ENCODE results near the gene DUS1L.

DUS1L gene

DNA sequence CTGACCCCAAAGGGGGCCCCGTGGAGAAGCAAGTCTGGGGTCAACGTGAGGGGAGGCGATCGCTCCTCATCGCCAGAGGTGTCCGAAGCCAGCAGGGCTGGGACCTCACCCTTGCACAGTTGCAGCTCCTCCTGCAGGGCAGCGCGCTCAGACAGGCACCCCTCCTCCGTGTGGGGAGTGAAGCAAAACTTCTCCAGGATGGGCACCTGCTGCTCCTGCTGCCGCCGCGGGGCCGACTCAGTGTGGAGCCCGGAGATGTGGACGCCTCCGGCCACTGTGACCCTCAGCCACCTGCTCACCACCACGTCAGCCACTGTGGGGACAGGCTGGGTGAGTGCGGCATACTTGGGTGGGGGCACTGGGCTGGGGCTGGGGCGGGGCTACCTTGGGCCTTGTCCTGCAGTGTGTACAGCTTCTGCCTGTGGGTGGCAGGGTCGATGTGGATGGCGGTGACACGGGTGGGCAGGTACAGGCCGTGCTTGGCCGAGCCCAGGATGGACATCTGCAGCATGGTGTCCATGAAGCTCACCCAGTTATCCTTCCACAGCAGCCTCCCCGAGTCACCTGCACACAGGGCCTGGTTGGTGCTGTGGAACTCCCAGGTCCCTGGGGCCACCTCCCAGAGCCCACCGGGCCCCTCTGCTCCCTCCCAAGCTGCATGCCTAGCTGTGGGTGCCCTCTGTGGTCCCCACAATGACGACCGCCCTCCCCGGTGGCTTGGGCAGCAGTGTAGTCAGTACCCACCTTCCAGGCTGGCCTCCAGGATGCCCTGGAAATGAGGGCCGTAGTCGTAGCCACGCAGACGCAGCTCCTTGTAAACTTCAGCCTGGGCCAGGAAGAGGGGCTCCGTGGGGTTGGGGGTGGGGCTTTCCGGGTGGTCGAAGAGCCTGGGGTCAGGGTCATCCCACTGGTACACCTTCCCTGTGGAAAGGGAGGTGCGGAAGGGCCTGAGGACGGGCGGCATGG is 21.6 kb upstream of the DUS1L start:
- no peak overlapping the region for H3K27ac Mint-ChIP-seq
- H3K4me1 Mint-ChIP-seq: no peaks in the 10 kb centered on the region
- no peak overlapping the region for H3K4me3 Mint-ChIP-seq
- H3K36me3 Mint-ChIP-seq (ENCODE audit: low read depth): peaks cover 15% of the 10 kb centered on the region
- no peaks in the 10 kb centered on the region for H3K27me3 Mint-ChIP-seq
- DNase-seq (no peak), ATAC-seq (no peak)
- no peaks in the 10 kb centered on the region for H3K9me3 Mint-ChIP-seq

- no peaks in the 10 kb centered on the region for H3K4me1 Mint-ChIP-seq
- H3K27me3 Mint-ChIP-seq: no peaks in the 10 kb centered on the region
- H3K4me3 Mint-ChIP-seq: no peak overlapping the region
- H3K9me3 Mint-ChIP-seq: no peaks in the 10 kb centered on the region
- H3K36me3 Mint-ChIP-seq (ENCODE audit: low read depth): peaks cover 15% of the 10 kb centered on the region
- no peak overlapping the region for H3K27ac Mint-ChIP-seq
- DNase-seq: no peak
- ATAC-seq: no peak
Measured at GRCh38 chr17:82085931-82086764, 20.5 kb upstream of the DUS1L start.

- no peak for DNase-seq
- ATAC-seq: no peak
- Mint-ChIP-seq H3K9me3 (no peaks in the 10 kb centered on the region), H3K36me3 (ENCODE audit: low read depth) (peaks cover 13% of the 10 kb centered on the region), H3K27me3 (no peaks in the 10 kb centered on the region), H3K4me1 (no peaks in the 10 kb centered on the region), H3K4me3 (no peak overlapping the region), H3K27ac (no peak overlapping the region)
Measured at GRCh38 chr17:82085031-82085861, 19.6 kb upstream of the DUS1L start.

DNA sequence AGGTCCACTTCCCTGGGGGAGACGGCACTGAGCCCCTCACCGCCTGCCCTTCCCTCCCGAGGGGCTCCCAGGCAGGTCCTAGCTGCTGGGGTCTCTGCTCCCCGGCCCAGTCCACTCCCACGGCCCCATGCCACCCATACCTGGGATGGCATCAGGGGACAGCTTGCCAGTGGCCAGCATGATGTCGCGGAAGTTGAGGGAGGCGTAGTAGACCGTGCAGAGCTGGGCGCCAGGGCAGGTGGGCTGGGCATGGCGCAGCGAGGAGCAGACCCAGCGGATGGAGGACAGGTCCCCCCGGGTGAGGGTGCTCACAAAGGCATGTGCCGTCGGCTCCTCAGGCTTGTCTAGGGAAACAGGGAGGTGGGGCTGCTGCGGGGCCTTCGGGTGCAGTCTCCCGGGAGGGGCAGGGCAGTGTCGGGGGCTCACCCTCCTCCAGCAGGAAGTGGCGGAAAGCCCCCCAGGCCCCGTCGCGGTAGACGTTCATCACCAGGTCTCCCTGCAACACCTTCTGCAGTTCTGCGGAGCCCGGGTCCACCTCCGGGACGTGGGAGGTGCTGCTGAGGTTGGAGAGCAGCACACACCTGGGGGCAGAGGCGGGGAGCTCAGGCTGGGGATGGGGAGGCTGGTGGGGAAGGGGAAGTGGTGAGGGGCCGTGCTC is 18.9 kb upstream of the DUS1L start:
- Mint-ChIP-seq H3K4me1 (no peaks in the 10 kb centered on the region), H3K27ac (no peak overlapping the region), H3K9me3 (no peaks in the 10 kb centered on the region), H3K27me3 (no peaks in the 10 kb centered on the region), H3K4me3 (no peak overlapping the region), H3K36me3 (ENCODE audit: low read depth) (peaks cover 18% of the 10 kb centered on the region)
- ATAC-seq (no peak), DNase-seq (no peak)

GRCh38 chr17:82083533-82084359 is 18.1 kb upstream of the DUS1L start:
- ATAC-seq: no peak
- H3K9me3 Mint-ChIP-seq: no peaks in the 10 kb centered on the region
- H3K4me3 Mint-ChIP-seq: no peak overlapping the region
- no peak overlapping the region for H3K27ac Mint-ChIP-seq
- DNase-seq: no peak
- H3K4me1 Mint-ChIP-seq: no peaks in the 10 kb centered on the region
- peaks cover 16% of the 10 kb centered on the region for H3K36me3 Mint-ChIP-seq (ENCODE audit: low read depth)
- H3K27me3 Mint-ChIP-seq: no peaks in the 10 kb centered on the region

DNA sequence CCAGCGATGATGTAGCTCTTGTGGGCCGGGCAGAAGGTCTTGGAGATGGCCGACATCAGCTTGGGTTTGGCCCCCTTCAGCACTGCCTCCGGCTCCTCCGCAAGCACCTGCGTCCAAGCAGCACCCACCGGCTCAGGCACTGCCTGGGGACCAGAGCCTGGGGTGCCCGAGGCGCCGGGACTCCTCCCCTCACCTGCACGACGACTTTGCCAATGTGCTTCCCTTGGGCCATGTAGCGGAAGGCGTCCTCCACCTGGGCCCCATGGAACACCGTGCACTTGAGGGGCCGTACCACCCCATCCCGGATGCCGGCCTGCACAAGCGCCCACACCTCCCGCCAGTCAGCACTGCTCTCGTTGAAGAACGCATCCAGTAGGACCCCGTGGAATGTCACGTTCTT is 17.4 kb upstream of the DUS1L start:
- Mint-ChIP-seq H3K9me3 (no peaks in the 10 kb centered on the region), H3K4me1 (no peaks in the 10 kb centered on the region), H3K27me3 (no peaks in the 10 kb centered on the region), H3K36me3 (ENCODE audit: low read depth) (peaks cover 15% of the 10 kb centered on the region), H3K4me3 (no peak overlapping the region), H3K27ac (no peak overlapping the region)
- ATAC-seq (no peak), DNase-seq (no peak)

- no peaks in the 10 kb centered on the region for H3K9me3 Mint-ChIP-seq
- no peak overlapping the region for H3K27ac Mint-ChIP-seq
- no peak for ATAC-seq
- H3K36me3 Mint-ChIP-seq (ENCODE audit: low read depth): peaks cover 16% of the 10 kb centered on the region
- no peaks in the 10 kb centered on the region for H3K4me1 Mint-ChIP-seq
- DNase-seq: no peak
- H3K27me3 Mint-ChIP-seq: no peaks in the 10 kb centered on the region
- no peak overlapping the region for H3K4me3 Mint-ChIP-seq
Measured at GRCh38 chr17:82082456-82082855, 16.9 kb upstream of the DUS1L start.

DNA sequence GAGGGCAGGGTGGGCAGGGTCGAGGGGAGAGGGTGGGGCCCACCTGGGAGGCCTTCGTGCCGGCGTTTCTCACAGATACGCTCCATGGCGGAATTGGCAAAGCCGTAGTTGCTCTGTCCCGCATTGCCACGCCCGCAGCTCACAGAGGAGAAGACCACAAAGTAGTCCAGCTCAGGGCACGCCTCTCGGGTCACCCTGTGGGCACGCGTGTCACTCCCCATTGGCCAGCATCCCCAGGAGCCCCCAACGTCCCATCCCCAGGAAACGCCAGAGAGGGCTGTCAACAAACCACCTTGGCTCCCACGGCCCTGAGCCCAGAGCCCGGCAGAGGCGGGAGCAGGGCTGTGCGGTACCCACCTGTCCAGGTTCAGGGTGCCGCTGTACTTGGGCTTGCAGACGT is 16.4 kb upstream of the DUS1L start:
- ATAC-seq: no peak
- no peak overlapping the region for H3K27ac Mint-ChIP-seq
- H3K27me3 Mint-ChIP-seq: no peaks in the 10 kb centered on the region
- no peaks in the 10 kb centered on the region for H3K9me3 Mint-ChIP-seq
- no peaks in the 10 kb centered on the region for H3K4me1 Mint-ChIP-seq
- peaks cover 16% of the 10 kb centered on the region for H3K36me3 Mint-ChIP-seq (ENCODE audit: low read depth)
- H3K4me3 Mint-ChIP-seq: no peak overlapping the region
- no peak for DNase-seq

DNA sequence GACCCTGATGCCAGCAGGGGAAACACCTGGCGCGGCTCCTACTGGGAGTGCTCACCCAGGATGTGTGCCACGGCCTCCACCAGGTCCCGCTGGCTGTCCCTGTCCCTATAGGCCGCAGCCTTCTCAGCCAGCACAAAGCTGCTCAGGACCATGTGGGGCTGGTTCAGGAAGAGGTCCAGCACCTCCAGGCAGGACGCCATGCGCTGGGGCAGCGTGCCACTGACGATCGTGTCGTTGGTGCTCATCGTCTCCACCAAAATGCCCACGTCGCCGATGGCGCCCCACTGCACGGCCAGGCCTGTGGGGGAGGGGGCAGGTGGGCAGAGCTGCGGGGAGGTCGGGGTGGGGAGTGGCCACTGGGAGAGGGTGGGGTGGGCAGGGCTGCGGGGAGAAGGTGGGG is 15.9 kb upstream of the DUS1L start:
- Mint-ChIP-seq H3K4me3 (no peak overlapping the region), H3K27ac (no peak overlapping the region), H3K36me3 (ENCODE audit: low read depth) (peaks cover 16% of the 10 kb centered on the region), H3K4me1 (no peaks in the 10 kb centered on the region), H3K27me3 (no peaks in the 10 kb centered on the region), H3K9me3 (no peaks in the 10 kb centered on the region)
- DNase-seq (no peak), ATAC-seq (no peak)

GRCh38 chr17:82080789-82081464 is 15.3 kb upstream of the DUS1L start:
- no peaks in the 10 kb centered on the region for H3K27me3 Mint-ChIP-seq
- H3K27ac Mint-ChIP-seq: no peak overlapping the region
- no peak overlapping the region for H3K4me3 Mint-ChIP-seq
- no peaks in the 10 kb centered on the region for H3K4me1 Mint-ChIP-seq
- no peak for ATAC-seq
- peaks cover 16% of the 10 kb centered on the region for H3K36me3 Mint-ChIP-seq (ENCODE audit: low read depth)
- DNase-seq: no peak
- H3K9me3 Mint-ChIP-seq: no peaks in the 10 kb centered on the region

GRCh38 chr17:82080048-82080788 is 14.6 kb upstream of the DUS1L start:
- H3K27me3 Mint-ChIP-seq: no peaks in the 10 kb centered on the region
- H3K4me3 Mint-ChIP-seq: no peak overlapping the region
- H3K27ac Mint-ChIP-seq: no peak overlapping the region
- no peaks in the 10 kb centered on the region for H3K4me1 Mint-ChIP-seq
- DNase-seq (no peak), ATAC-seq (no peak)
- H3K36me3 Mint-ChIP-seq (ENCODE audit: low read depth): peaks cover 16% of the 10 kb centered on the region
- no peaks in the 10 kb centered on the region for H3K9me3 Mint-ChIP-seq

- ATAC-seq: no peak
- H3K4me3 Mint-ChIP-seq: no peak overlapping the region
- no peaks in the 10 kb centered on the region for H3K27me3 Mint-ChIP-seq
- no peaks in the 10 kb centered on the region for H3K4me1 Mint-ChIP-seq
- DNase-seq: no peak
- H3K36me3 Mint-ChIP-seq (ENCODE audit: low read depth): peaks cover 16% of the 10 kb centered on the region
- no peaks in the 10 kb centered on the region for H3K9me3 Mint-ChIP-seq
- no peak overlapping the region for H3K27ac Mint-ChIP-seq
Measured at GRCh38 chr17:82079001-82079677, 13.5 kb upstream of the DUS1L start.
